GM23248 (cell line): Measurements from ENCODE around the gene AGPAT2. TPM values are rescaled to one million over a fixed set of nuclear protein-coding genes. Genes with fewer than 3 reads are reported as not detected.

ENCODE experiments used
- DNase-seq: peaks from one replicate; pipeline ENCODE4 v3.0.0-alpha.2; 2015
- H2AFZ ChIP-seq: fragments of 200-600 bp; sonication (generic); 2 replicates; pipeline ENCODE4 v1.6.1; 2016; ENCODE audit warnings: antibody characterized with exemption
- H3F3A ChIP-seq: fragments of 200-600 bp; sonication (generic); 2 replicates; pipeline ENCODE4 v1.6.1; 2016; ENCODE audit warnings: mild to moderate bottlenecking, antibody characterized with exemption, mixed run types; ENCODE audit not compliant: insufficient read depth
- H3K27ac ChIP-seq: fragments of 200-600 bp; sonication (generic); 2 replicates; pipeline ENCODE4 v1.5.1; 2016; ENCODE audit warnings: mild to moderate bottlenecking
- H3K27me3 ChIP-seq: fragments of 200-600 bp; sonication (generic); replicated peaks from 2 replicates; pipeline ENCODE4 v1.6.1; 2016; ENCODE audit warnings: mild to moderate bottlenecking; ENCODE audit not compliant: insufficient read depth
- H3K36me3 ChIP-seq: fragments of 200-600 bp; sonication (generic); 2 replicates; pipeline ENCODE4 v1.6.1; 2016; ENCODE audit warnings: low read depth, mild to moderate bottlenecking
- H3K4me1 ChIP-seq: fragments of 200-600 bp; sonication (generic); 2 replicates; pipeline ENCODE4 v1.6.1; 2016; ENCODE audit warnings: mild to moderate bottlenecking; ENCODE audit not compliant: insufficient read depth
- H3K4me2 ChIP-seq: fragments of 200-600 bp; sonication (generic); one replicate; pipeline ENCODE4 v1.6.1; 2016; ENCODE audit warnings: mild to moderate bottlenecking; ENCODE audit not compliant: unreplicated experiment
- H3K4me3 ChIP-seq: fragments of 200-600 bp; sonication (generic); 2 replicates; pipeline ENCODE4 v1.5.1; 2016; ENCODE audit warnings: mild to moderate bottlenecking
- H3K79me2 ChIP-seq: fragments of 200-600 bp; sonication (generic); 2 replicates; pipeline ENCODE4 v1.6.1; 2016; ENCODE audit warnings: mild to moderate bottlenecking; ENCODE audit not compliant: insufficient read depth
- H3K9ac ChIP-seq: fragments of 200-600 bp; sonication (generic); 2 replicates; pipeline ENCODE4 v1.6.1; 2016; ENCODE audit warnings: mild to moderate bottlenecking
- H3K9me2 ChIP-seq: fragments of 200-600 bp; sonication (generic); 2 replicates; pipeline ENCODE4 v1.6.1; 2016; ENCODE audit warnings: mixed run types, mild to moderate bottlenecking, moderate library complexity; ENCODE audit not compliant: insufficient read depth
- H3K9me3 ChIP-seq: fragments of 200-600 bp; sonication (generic); one replicate; pipeline ENCODE4 v1.6.1; 2017; ENCODE audit warnings: low read depth
- H4K20me1 ChIP-seq: fragments of 200-600 bp; sonication (generic); 2 replicates; pipeline ENCODE4 v1.6.0; 2016; ENCODE audit not compliant: insufficient read depth
- EZH2 ChIP-seq: fragments of 200-600 bp; sonication (generic); IDR thresholded peaks from 2 replicates; pipeline ENCODE4 v1.6.1; 2018; ENCODE audit warnings: antibody characterized with exemption, mild to moderate bottlenecking; ENCODE audit not compliant: insufficient read depth, poor library complexity, severe bottlenecking
- EZH2phosphoT487 ChIP-seq: fragments of 200-600 bp; sonication (generic); IDR thresholded peaks from 2 replicates; pipeline ENCODE4 v1.6.1; 2018; ENCODE audit warnings: antibody characterized with exemption, moderate library complexity, mild to moderate bottlenecking, low read depth; ENCODE audit not compliant: insufficient read depth
- WGBS, 2 experiments: methylation state at CpG; one replicate each; pipeline ENCODE4 v1.1.6; 2015 to 2017; ENCODE audit warnings: low lambda C conversion rate in 2 of 2, low coverage in 1 of 2; ENCODE audit errors: missing lambda C conversion rate in 2 of 2; 5-methylcytosine and 5-hydroxymethylcytosine counted together
- in situ Hi-C: fragments of 300-500 bp; cut with MboI; formaldehyde crosslinking; loops from 2 replicates; pipeline ENCODE4 v1.15.0; 2020
- polyA plus RNA-seq: library from polyadenylated mRNA; unstranded; fragments of >200 nt; fragmentation: Nextera tagmentation; extraction: Ambion mirVana; gene quantifications from 2 replicates; pipeline ENCODE4 v1.2.1, GENCODE V29; 2016
- total RNA-seq: library from RNA; depleted of rRNA; stranded (reverse); fragments of >200 nt; shearing (Covaris generic); gene quantifications from 2 replicates; pipeline ENCODE4 v1.2.3, GENCODE V29; 2014

The AGPAT2 gene
- total and polyA plus RNA-seq, 2 experiments from 2014 or later = 58.3 to 68.7 TPM

DNA sequence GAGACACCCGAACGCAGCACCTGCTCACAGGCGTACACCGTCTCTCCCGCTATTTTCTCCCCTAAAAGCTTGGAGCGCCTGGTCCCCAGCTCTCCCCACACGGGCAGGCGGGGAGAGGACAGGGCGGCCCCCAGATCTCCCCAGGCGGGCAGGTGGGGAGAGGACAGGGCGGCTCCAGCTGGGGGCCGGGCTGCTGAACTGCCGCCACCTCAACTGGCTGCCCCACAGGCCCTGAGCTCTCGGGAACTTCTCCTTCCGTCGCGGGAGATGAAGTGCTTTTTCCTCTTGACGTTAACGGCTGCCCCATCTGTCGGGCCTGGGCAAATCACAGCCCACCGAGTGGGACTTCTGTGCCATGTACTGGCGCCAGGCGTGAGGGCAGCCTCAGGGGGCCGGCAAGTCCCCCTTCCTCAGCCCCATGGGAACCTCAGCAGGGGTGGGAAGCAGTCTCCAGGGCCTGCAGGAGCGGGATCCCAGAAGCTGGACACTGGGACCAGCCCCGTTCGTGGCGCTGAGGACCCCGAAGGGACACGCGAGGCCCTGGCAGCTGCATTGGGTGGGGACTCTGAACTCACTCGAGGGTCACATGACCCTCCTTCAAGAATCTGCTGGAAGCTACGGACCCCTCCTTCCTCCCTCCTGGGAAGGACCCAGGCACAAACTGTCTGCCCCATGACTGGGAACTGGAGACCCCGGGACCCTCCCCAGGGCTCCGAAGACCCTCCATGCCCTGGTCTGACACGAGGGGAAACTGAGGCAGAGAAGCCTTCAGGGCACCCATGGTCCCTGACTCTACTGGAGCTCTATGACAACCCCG is 30.3 kb downstream of the AGPAT2 start:
- Histone ChIP-seq H3K79me2 (no peaks in the 10 kb centered on the region), H3K4me1 (no peaks in the 10 kb centered on the region), H3K27ac (no peak overlapping the region), H4K20me1 (no peaks in the 10 kb centered on the region), H3K27me3 (peaks cover 16% of the 10 kb centered on the region), H3K36me3 (no peaks in the 10 kb centered on the region), H3K9ac (no peak overlapping the region), H2AFZ (no peak overlapping the region), H3F3A (no peaks in the 10 kb centered on the region), H3K9me3 (no peaks in the 10 kb centered on the region), H3K9me2 (no peaks in the 10 kb centered on the region), H3K4me3 (no peak overlapping the region), H3K4me2 (no peak overlapping the region)
- in situ Hi-C loops = no loop called here
- WGBS, 2 experiments = 54 to 55% methylated on average over 35 to 37 of the region's 37 CpGs
- DNase-seq = no peak
- TF ChIP-seq EZH2 (no peak), EZH2phosphoT487 (no peak)

- no peak for TF ChIP-seq EZH2
- Histone ChIP-seq H3K79me2 (no peaks in the 10 kb centered on the region), H3K4me3 (no peak overlapping the region), H2AFZ (peak overlapping the region; percentile 85), H3K9me3 (no peaks in the 10 kb centered on the region), H3K4me2 (no peak overlapping the region), H3K27me3 (peaks cover 16% of the 10 kb centered on the region), H3K9ac (no peak overlapping the region), H3K4me1 (no peaks in the 10 kb centered on the region), H3K27ac (no peak overlapping the region), H3K9me2 (no peaks in the 10 kb centered on the region), H4K20me1 (no peaks in the 10 kb centered on the region), H3K36me3 (no peaks in the 10 kb centered on the region), H3F3A (no peaks in the 10 kb centered on the region)
- DNase-seq = no peak
- 55 to 57% methylated on average over 11 of the region's 11 CpGs for WGBS, 2 experiments
- in situ Hi-C loops = no loop called here
Observed at GRCh38 chr9:136656183-136656738, 31.0 kb downstream of the AGPAT2 start.

GRCh38 chr9:136655536-136656182 is 31.6 kb downstream of the AGPAT2 start:
- 59 to 64% methylated on average over 16 to 18 of the region's 18 CpGs for WGBS, 2 experiments
- Histone ChIP-seq H3K79me2 (no peaks in the 10 kb centered on the region), H3K9ac (no peak overlapping the region), H3K36me3 (no peaks in the 10 kb centered on the region), H3K27me3 (peaks cover 16% of the 10 kb centered on the region), H2AFZ (peak overlapping the region; percentile 85), H3K4me1 (no peaks in the 10 kb centered on the region), H3K9me2 (no peaks in the 10 kb centered on the region), H4K20me1 (no peaks in the 10 kb centered on the region), H3F3A (no peaks in the 10 kb centered on the region), H3K4me2 (no peak overlapping the region), H3K27ac (no peak overlapping the region), H3K9me3 (no peaks in the 10 kb centered on the region), H3K4me3 (no peak overlapping the region)
- TF ChIP-seq EZH2 (no peak), EZH2phosphoT487 (no peak)
- DNase-seq = no peak
- in situ Hi-C loops = no loop called here

DNA sequence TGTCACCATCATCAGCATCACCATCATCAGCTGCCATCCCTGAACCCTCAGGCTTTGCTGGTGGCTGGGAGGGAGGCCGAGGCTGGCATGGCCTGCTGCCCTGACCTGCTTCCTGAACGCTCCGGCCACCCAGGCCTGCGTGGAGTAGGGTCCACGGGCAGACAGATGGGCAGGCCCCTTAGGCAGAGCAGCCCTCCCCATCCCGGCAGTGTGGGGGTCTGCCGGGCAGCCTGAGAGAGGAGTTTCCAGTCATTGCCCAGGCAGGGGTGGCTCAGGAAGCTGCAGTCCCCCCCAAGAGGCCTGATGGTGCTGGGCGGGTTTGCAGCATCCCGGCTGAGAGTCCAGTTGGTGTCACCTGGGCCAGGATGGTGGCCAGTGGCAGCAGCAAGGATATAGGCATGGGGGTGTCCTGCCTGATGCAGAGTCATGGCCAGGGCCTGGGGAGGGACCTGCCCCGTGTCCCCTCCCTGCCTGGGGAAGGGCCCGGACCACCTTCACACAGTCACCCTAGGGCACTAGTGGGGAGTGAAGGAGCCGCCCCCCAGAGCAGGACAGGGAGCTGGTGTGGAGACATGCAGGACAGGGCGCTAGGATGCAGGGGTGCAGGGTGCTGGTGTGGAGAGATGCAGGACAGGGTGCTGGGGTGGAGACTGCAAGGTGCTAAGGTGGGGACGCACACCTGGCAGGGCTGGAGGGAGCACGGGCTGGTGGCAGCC is 32.3 kb downstream of the AGPAT2 start:
- DNase-seq = no peak
- H3K79me2 ChIP-seq = no peaks in the 10 kb centered on the region
- 61 to 73% methylated on average over 11 to 14 of the region's 15 CpGs for WGBS, 2 experiments
- in situ Hi-C loops = no loop called here
- no peaks in the 10 kb centered on the region for H3K9me2 ChIP-seq
- no peak overlapping the region for H3K4me2 ChIP-seq
- H3F3A ChIP-seq = no peaks in the 10 kb centered on the region
- peaks cover 16% of the 10 kb centered on the region for H3K27me3 ChIP-seq
- H3K4me3 ChIP-seq = no peak overlapping the region
- no peaks in the 10 kb centered on the region for H3K9me3 ChIP-seq
- H3K27ac ChIP-seq = no peak overlapping the region
- H3K36me3 ChIP-seq = no peaks in the 10 kb centered on the region
- TF ChIP-seq EZH2 (no peak), EZH2phosphoT487 (no peak)
- no peaks in the 10 kb centered on the region for H3K4me1 ChIP-seq
- no peak overlapping the region for H2AFZ ChIP-seq
- H4K20me1 ChIP-seq = no peaks in the 10 kb centered on the region
- H3K9ac ChIP-seq = no peak overlapping the region
